ENCODE measurements around the gene UPK3B. TPM values are rescaled to one million over a fixed set of nuclear protein-coding genes. Genes with fewer than 3 reads are reported as not detected.
A peak's percentile ranks its signal among the peaks of the same experiment; 100 is the strongest.
"Not testable (repeated sequence)": the region's sequence is repeated elsewhere in the genome, so short reads cannot be mapped to it uniquely, and the experiment has no call there.

Gene UPK3B
- total RNA-seq = 100 to 1,000 TPM in 1 of 4 donors, 10 to 100 TPM in 2, 1 to 10 TPM in 1; 4.6 to 636 (median 52.6) TPM

DNA sequence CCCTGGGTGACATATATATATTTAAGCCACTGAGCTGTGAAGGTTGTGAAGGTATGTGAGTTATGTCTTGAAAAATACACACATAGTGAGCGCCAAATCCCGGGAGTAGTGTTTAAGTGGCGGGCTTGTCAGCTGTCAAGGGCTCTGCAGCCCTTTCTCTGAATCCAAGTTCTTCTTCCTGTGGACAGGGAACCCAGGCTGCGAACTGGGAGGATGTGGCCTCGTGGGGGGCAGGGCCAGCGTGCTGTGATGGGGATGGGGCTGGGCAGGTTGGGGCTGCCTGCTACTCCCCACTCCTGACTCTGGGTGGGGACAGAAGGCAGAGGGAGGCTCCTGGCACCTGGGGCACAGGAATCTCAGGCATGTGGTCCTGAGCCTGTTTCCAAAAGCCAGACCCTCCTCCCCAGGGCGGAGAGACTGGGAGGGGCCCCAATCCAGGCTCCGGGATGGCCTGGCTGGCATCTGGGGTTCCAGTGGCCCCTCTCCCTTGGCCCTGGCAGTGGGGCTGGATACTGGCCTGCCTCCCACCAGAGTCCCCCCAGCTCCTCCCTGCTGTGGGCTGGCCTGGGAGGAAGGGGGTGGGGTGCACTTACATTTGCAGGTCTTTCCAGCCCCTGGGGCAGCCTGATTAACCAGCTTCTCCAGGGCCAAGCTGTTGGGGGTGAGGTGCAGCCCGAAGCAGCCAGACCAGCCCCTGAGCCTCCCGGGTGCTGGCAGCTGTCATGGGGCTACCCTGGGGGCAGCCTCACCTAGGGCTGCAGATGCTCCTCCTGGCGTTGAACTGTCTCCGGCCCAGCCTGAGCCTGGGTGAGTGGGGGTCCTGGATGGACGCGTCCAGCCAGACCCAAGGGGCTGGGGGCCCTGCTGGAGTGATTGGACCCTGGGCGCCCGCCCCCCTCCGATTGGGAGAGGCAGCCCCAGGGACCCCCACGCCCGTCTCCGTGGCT lies at the start of gene UPK3B:
UPK3B (plus strand) TSS at position 622 of the 947 bp plus-strand sequence; CDS start at position 723, 101 bp downstream.
- TF ChIP-seq, protein P1, sequence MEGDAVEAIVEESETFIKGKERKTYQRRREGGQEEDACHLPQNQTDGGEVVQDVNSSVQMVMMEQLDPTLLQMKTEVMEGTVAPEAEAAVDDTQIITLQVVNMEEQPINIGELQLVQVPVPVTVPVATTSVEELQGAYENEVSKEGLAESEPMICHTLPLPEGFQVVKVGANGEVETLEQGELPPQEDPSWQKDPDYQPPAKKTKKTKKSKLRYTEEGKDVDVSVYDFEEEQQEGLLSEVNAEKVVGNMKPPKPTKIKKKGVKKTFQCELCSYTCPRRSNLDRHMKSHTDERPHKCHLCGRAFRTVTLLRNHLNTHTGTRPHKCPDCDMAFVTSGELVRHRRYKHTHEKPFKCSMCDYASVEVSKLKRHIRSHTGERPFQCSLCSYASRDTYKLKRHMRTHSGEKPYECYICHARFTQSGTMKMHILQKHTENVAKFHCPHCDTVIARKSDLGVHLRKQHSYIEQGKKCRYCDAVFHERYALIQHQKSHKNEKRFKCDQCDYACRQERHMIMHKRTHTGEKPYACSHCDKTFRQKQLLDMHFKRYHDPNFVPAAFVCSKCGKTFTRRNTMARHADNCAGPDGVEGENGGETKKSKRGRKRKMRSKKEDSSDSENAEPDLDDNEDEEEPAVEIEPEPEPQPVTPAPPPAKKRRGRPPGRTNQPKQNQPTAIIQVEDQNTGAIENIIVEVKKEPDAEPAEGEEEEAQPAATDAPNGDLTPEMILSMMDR (IDR thresholded peaks at IDR 0.05) = no peak
- DNase-seq (ENCODE audit: low spot score) (no peak), ATAC-seq (ENCODE audit: low FRiP score) (peak; percentile 37)

DNA sequence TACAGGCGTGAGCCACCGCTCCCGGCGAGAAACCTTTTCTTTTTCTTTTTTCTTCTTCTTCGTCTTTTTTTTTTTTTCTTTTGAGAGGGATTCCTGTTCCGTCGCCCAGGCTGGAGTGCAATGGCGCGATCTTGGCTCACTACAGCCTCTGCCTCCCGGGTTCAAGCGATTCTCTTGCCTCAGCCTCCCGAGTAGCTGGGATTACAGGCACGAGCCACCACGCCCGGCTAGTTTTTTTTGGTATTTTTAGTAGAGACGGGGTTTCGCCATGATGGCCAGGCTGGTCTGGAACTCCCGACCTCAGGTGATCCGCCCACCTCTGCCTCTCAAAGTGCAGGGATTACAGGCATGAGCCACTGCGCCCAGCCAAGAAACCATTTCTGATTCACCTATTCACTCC lies 49.6 kb upstream of the UPK3B start:
- not testable (repeated sequence) for DNase-seq (ENCODE audit: low spot score); ATAC-seq (ENCODE audit: low FRiP score)

DNA sequence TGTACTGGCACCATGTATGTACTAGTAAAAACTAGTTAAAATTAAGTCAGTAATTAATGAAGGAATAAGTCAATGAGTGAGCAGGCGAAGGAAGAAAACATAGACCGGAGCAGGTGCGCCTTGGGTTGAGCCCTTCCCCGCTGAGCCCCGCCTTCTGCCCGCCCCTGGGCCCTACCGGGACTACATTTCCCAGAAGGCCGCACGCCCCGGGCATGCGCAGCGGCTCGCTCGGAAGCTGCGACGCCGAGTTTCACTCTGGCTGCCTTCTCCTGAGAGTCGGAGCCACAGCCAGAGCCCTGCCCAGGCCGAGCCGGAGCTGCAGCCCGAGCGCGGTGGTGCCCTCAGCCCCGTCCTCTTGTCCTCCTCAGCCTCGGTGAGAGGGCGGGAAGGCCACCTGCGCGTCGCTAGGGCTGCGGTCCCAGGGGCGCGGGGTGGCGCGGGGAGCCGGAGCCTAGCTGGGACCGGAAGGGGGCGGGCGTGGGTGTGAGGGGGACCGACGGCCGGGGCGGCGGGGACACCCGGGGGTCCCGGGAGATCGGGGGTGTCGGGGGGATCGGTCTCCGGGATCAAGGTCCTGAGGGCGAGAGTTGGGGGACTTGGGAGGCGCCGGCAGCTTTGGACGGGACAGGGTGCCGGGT lies 48.8 kb upstream of the UPK3B start, which contains the start of gene DTX2:
DTX2 (plus strand) TSS at position 246 of the 638 bp plus-strand sequence. CDS start 18,801 bp downstream, outside the sequence.
- not testable (repeated sequence) for DNase-seq (ENCODE audit: low spot score)
- ATAC-seq (ENCODE audit: low FRiP score) = peak; percentile 89

DNA sequence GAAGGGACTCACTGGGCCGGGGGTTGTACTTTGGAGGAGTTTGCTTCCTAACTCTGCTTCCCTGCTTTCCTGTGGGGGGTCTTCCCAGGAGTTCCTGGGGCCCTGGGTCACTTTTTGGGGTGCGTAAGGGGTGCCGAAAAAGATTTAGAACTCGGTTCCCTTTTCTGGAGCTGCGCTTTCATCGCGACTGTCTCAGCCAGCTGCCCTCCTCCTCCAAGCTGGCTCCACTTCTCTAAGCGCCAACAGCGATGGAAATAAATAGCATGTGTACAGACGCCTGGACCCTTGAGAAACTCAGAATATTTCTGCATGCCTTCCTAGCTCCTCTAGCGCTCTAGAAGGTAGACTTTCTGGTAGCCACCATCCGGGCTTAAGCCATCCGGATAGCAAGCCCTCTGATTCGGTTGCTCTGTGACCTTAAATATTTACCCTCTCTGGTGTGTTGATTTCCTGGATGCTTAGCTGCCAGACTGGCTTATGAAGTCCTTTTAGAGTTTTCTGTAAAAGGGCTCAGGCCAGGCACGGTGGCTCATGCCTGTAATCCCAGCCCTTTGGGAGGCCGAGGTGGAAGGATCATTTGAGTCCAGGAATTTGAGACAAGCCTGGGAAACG lies 48.0 kb upstream of the UPK3B start:
- ATAC-seq (ENCODE audit: low FRiP score) = peak; percentile 10

DNA sequence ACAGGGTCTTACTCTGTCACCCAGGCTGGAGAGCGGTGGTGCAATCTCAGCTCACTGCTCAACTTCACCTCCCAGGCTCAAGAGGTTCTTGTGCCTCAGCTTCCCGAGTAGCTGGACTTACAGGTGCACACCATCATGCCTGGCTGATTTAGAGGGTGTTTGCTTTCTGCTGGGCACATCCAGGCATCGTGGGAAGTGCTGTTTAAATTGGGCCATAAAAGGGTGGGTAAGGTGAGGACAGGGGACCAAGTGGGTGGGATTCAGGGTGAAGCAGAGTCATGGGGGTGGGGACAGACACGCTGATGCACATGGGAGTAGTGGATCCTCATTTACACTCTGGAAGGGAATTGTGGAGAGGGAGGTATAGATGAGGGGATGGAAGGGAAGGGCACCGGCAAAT lies 45.4 kb upstream of the UPK3B start:
- DNase-seq (ENCODE audit: low spot score); ATAC-seq (ENCODE audit: low FRiP score): not testable (repeated sequence)

More for the DNA sequence above, 48.0 kb upstream of the UPK3B start:
- not testable (repeated sequence) for DNase-seq (ENCODE audit: low spot score)

DNA sequence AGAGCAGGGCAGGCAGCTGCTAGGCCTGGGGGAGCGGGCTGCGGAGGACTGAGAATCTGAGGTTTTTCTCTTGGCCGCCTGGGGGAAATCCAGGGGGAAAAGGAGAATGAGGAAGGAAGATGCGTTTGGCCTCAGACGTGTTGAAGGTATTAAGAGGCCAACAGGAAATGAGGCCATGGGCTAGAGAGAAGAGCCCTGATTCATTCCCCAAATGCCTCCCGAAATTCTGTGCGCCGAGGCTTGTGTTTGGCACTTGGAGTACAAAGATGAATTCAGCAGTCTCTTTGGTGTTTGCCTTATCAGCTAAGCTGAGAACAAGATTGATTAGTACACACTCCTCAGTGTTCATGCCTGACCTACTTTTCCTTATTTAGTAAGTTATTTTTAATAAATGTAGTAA lies 44.4 kb upstream of the UPK3B start:
- not testable (repeated sequence) for DNase-seq (ENCODE audit: low spot score)
- ATAC-seq (ENCODE audit: low FRiP score) = peak; percentile 59

DNA sequence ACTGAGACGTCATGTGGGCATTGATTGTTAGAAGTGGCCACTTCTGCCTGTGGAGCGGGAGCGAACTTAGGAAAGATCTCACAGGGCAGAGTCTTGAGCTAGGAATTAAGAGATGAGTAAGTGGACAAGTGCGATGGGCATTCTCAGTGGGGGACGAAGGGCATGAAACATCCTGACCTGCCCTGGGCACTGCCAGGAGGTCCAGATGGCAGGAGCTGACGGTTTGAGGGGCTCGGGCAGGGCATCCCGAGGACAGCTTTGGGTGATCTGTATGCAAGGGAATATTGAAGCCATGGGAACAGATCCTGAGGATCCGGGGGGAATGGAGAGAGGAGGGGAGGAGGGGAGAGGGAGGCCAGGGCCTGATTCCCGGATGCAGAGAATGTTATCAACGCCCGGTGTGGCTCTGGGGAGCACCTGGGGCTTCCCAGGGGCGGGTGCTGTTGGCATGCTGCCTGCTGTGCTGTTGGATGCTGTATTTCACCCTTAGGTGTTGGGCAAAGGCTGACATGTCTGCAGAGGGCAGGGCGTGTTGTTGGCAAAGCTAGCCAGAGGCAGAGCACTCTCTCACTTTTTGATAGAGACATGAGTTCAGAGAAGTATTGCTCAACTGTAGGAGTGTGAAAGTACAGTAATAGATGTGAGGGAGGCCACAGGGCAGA lies 42.5 kb upstream of the UPK3B start:
- DNase-seq (ENCODE audit: low spot score) = not testable (repeated sequence)

DNA sequence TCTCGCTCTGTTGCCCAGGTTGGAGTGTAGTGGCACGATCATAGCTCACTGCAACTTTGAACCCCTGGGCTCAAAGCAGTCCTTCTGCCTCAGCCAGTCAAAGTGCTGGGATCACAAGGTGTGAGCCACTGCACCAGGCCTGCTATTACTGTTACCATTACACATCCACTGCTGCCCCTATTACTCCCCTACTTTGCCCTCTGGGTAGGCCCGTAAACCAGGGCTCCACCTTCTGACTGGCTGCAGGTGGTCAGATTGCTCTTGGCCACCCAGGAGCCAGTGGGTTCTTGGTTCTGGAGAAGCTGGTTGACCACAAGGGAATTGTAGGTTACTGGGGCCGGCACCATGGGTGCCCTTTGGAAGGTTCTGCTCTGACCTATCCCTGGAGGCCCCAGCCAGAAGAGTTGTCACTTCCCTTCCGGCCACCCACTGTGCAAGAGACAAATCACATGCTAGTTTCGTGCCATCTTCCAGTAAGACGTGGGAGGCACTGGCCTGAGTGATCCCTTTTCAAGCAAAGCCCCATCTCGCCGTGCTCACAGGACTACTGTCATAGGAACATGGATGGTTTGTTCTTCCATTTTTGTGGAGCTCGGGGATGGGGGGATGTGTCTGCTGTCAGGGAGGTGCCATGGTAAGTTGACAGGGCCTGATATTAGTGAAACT lies 38.7 kb upstream of the UPK3B start:
- DNase-seq (ENCODE audit: low spot score); ATAC-seq (ENCODE audit: low FRiP score): not testable (repeated sequence)

More for the DNA sequence above, 42.5 kb upstream of the UPK3B start:
- peak; percentile 92 for ATAC-seq (ENCODE audit: low FRiP score)

DNA sequence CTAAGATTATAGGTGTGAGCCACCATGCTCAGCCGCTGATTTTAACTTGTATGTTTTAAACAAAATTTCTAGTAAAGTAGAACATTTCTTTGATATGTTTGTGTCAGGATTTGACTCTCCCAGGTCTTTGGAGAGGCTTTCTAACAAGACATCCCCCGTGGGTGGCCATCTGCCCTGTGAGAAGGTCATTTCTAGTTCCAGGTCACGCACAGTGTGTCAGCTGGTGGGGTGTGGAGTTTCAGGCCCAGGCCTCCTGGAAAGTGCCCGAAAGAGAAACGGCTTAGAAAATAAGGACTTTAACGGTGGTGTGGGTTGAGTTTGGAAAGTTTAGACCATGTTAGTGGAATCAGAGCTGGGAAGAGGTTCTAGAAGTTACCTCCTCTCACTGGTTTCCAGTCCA lies 37.3 kb upstream of the UPK3B start:
- DNase-seq (ENCODE audit: low spot score); ATAC-seq (ENCODE audit: low FRiP score): not testable (repeated sequence)

DNA sequence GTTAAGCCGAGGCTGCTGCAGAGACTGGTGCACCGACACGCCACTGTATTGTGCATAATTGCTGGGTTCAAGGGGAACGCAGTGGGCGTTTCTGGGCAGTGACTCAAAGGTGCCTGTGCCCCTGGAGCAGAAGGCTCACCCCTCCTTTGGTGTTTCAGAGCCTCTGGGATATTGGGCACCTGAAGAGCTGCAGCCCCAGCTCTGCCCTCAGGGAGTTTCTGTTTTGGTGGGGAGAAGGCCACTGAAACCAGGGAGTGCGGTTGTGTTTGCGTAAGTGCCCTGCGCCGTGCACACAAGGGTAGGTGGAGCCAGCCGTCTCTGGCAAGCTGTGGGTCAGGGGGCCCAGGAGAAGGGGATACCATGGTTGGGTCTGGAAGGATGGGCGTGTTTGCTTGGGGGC lies 34.1 kb upstream of the UPK3B start:
- DNase-seq (ENCODE audit: low spot score); ATAC-seq (ENCODE audit: low FRiP score): not testable (repeated sequence)

DNA sequence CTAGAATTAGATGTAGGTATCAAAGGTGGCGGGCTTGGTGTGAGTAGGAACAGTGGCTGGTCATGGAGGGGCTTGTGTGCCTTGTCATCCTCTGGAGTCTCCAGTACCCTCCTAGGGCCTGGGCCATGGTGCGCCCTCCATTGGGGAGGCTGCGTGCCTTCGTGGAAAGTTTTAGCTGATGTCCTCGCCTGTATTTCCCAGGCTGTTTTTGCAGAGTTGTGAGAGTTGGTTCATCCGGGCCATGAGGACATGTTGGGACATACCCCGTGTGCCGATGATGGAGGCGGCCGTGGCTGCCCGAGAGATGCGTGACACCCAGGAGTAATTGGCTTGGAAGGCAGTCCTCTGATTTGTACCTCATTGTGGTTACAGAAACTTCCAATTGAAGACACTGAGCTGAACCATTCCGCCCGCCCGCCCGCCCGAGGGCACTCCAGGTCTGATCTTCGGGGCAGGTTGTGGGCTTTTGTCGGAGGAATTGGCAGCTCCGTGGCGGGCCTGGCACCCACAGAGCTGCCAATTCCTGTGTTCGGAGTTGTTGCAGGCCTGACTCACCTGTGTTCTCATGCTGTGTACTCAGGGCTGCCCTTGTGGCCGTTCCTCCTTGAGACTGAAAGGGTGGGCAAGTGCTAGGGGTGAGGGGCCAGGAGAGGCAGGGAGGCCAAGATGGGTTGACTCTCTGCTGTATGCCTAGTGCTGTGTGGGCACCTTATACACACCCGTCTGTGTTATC lies 33.4 kb upstream of the UPK3B start:
- not testable (repeated sequence) for DNase-seq (ENCODE audit: low spot score); ATAC-seq (ENCODE audit: low FRiP score)

DNA sequence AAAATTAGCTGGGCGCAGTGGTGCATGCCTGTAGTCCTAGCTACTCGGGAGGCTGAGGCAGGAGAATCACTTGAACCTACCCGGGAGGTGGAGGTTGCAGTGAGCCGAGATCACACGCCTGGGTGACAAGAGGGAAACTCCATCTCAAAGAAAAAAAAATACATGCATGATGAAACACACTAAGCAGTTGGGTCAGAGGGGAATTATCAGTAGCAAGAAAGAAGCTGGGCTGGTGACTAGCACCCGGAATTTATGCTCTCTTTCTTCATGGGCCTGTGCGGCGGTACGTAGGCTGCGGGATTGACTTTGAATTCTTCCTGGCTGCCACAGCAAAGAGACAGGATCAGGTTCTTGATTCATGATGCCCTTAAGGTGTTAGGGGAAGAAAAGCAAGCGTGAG lies 30.7 kb upstream of the UPK3B start:
- not testable (repeated sequence) for ATAC-seq (ENCODE audit: low FRiP score); DNase-seq (ENCODE audit: low spot score)

DNA sequence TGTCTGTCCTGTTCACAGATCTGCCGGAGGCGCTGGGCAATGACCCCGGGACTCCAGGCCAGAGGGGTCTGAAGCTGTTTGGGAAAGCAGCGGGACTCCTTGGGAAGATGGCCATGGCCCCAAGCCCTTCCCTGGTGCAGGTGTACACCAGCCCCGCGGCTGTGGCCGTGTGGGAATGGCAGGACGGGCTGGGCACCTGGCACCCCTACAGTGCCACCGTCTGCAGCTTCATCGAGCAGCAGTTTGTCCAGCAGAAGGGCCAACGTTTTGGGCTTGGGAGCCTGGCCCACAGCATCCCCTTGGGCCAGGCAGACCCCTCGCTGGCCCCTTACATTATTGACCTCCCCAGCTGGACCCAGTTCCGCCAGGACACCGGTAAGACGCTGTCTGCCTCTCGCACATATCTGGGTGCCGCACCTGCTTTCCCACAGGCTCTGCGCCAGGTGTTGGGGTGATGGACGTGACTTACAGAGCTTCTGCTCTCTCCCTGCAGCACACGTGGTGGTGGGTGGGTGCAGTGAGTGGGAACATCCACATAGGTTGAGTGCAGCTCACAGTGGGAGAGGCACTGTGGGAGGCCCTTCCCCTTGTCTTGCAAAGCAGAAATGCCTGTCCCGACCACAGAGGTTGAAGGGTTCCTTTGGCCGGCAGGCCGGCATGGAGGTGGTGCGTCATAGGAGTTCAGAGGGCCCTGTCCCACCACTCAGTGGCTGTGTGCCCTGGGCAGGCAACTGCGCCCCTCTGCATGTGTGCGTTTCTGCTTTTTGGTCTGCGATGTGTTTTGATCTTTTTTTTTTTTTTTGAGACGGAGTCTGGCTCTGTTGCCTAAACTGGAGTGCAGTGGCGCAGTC lies 29.7 kb upstream of the UPK3B start:
- not testable (repeated sequence) for ATAC-seq (ENCODE audit: low FRiP score); DNase-seq (ENCODE audit: low spot score)

DNA sequence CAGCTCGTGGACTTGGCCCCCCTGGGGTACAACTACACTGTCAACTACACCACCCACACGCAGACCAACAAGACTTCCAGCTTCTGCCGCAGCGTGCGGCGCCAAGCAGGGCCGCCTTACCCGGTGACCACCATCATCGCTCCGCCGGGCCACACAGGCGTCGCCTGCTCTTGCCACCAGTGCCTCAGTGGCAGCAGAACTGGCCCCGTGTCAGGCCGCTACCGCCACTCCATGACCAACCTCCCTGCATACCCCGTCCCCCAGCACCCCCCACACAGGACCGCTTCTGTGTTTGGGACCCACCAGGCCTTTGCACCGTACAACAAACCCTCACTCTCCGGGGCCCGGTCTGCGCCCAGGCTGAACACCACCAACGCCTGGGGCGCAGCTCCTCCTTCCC lies 27.7 kb upstream of the UPK3B start:
- not testable (repeated sequence) for DNase-seq (ENCODE audit: low spot score); ATAC-seq (ENCODE audit: low FRiP score)

DNA sequence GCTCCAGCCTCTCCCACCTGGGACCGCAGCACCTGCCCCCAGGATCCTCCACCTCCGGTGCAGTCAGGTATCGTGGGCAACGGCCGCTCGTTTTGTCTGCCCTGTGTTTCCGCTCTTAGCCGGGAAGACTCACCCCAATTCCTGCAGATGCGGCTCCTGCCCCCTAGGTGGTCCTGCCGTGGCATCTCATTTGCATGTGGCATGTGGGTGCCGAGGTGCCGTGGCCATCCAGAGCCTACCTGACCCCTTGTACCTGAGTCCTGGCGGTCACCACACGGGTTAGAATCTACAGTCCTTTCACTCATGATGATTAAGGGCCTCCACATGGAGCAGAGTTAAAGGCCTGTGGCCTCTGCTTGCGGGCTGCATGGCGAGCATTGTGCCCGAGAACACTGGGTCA lies 27.3 kb upstream of the UPK3B start:
- ATAC-seq (ENCODE audit: low FRiP score); DNase-seq (ENCODE audit: low spot score): not testable (repeated sequence)
